Fibroblast of pulmonary artery (primary cell): Measurements from ENCODE around the gene SPOCK1.
"Not testable (repeated sequence)": the region's sequence is repeated elsewhere in the genome, so short reads cannot be mapped to it uniquely, and the experiment has no call there.

Experiments
- DNase-seq: peaks from one replicate; pipeline ENCODE4 v3.0.0-alpha.2; 2010; ENCODE audit warnings: low read depth
- H3K4me3 ChIP-seq: replicated peaks from 2 replicates; pipeline ENCODE4 v1.5.1; 2011; ENCODE audit warnings: low read depth, mild to moderate bottlenecking, control low read depth, low read length, moderate library complexity
- CTCF ChIP-seq: IDR thresholded peaks from 2 replicates; pipeline ENCODE4 v1.5.1; 2011; ENCODE audit warnings: mild to moderate bottlenecking, control low read depth, low read length, inconsistent platforms; ENCODE audit errors: missing control alignments

Gene SPOCK1

GRCh38 chr5:136985785-136986475 is 513.2 kb downstream of the SPOCK1 start:
- no peak for TF ChIP-seq CTCF
- DNase-seq: peak; percentile 3
- H3K4me3 ChIP-seq: no peak overlapping the region

GRCh38 chr5:136984772-136985446 is 514.2 kb downstream of the SPOCK1 start:
- no peak overlapping the region for H3K4me3 ChIP-seq
- no peak for DNase-seq
- TF ChIP-seq CTCF: no peak

GRCh38 chr5:136981936-136982335 is 517.2 kb downstream of the SPOCK1 start:
- no peak for TF ChIP-seq CTCF
- no peak for DNase-seq
- no peak overlapping the region for H3K4me3 ChIP-seq

GRCh38 chr5:136979131-136979530 is 520.0 kb downstream of the SPOCK1 start:
- TF ChIP-seq CTCF: no peak
- DNase-seq: peak; percentile 1
- no peak overlapping the region for H3K4me3 ChIP-seq

- no peak for TF ChIP-seq CTCF
- DNase-seq: no peak
- H3K4me3 ChIP-seq: no peak overlapping the region
These were observed 535.6 kb downstream of the SPOCK1 start for GRCh38 chr5:136963504-136963903.

GRCh38 chr5:136957428-136957827 is 541.7 kb downstream of the SPOCK1 start:
- no peak for DNase-seq
- no peak overlapping the region for H3K4me3 ChIP-seq
- no peak for TF ChIP-seq CTCF

- DNase-seq, H3K4me3 ChIP-seq: not testable (repeated sequence)
These were observed 545.0 kb downstream of the SPOCK1 start for GRCh38 chr5:136954142-136954541.

- not testable (repeated sequence) for DNase-seq, H3K4me3 ChIP-seq
These were observed 545.6 kb downstream of the SPOCK1 start for GRCh38 chr5:136953346-136954069.
